ENCODE results near the gene MYBPH. TPM values are rescaled to one million over a fixed set of nuclear protein-coding genes. Genes with fewer than 3 reads are reported as not detected.

The MYBPH gene
- total RNA-seq, 2 donors from 2014 or later: not detected

GRCh38 chr1:203189951-203190352 lies 14.3 kb upstream of the MYBPH start:
- no peak for ATAC-seq
- peaks cover 14% of the 10 kb centered on the region for H3K4me1 ChIP-seq
- no peaks in the 10 kb centered on the region for H3K9me3 ChIP-seq
- intact Hi-C loops (cut with DNase I): no loop called here
- WGBS, 2 donors: 66 to 90% methylated on average over 7 of the region's 7 CpGs
- no peak overlapping the region for H3K4me3 ChIP-seq
- TF ChIP-seq POLR2A (IDR thresholded peaks at IDR 0.05): no peak
- no peak for TF ChIP-seq CTCF (IDR thresholded peaks at IDR 0.05)
- DNase-seq: no peak
- H3K27ac ChIP-seq: no peak overlapping the region
- H3K27me3 ChIP-seq: no peaks in the 10 kb centered on the region
- no peaks in the 10 kb centered on the region for H3K36me3 ChIP-seq (replicated peaks in 1 of 2; ENCODE audit: insufficient read depth in 1 of 2, low read depth in 2 of 2)

GRCh38 chr1:203188686-203189232 lies 13.1 kb upstream of the MYBPH start:
- Histone ChIP-seq H3K9me3 (no peaks in the 10 kb centered on the region), H3K27ac (no peak overlapping the region), H3K4me1 (peaks cover 14% of the 10 kb centered on the region), H3K36me3 (replicated peaks in 1 of 2; ENCODE audit: insufficient read depth in 1 of 2, low read depth in 2 of 2) (no peaks in the 10 kb centered on the region), H3K4me3 (no peak overlapping the region), H3K27me3 (no peaks in the 10 kb centered on the region)
- DNase-seq (no peak), ATAC-seq (no peak)
- 57 to 59% methylated on average over 4 of the region's 4 CpGs for WGBS, 2 donors
- TF ChIP-seq POLR2A (IDR thresholded peaks at IDR 0.05) (no peak), CTCF (IDR thresholded peaks at IDR 0.05) (no peak)
- intact Hi-C loops (cut with DNase I): no loop called here

GRCh38 chr1:203187689-203188264 lies 12.2 kb upstream of the MYBPH start:
- Histone ChIP-seq H3K4me1 (peaks cover 14% of the 10 kb centered on the region), H3K4me3 (no peak overlapping the region), H3K27me3 (no peaks in the 10 kb centered on the region), H3K27ac (peak overlapping the region in 3 of 4 donors; percentile 51 to 72 (median 54)), H3K9me3 (no peaks in the 10 kb centered on the region), H3K36me3 (replicated peaks in 1 of 2; ENCODE audit: insufficient read depth in 1 of 2, low read depth in 2 of 2) (no peaks in the 10 kb centered on the region)
- WGBS, 2 donors: 64 to 88% methylated on average over 3 of the region's 3 CpGs
- ATAC-seq: no peak
- intact Hi-C loops (cut with DNase I): no loop called here
- TF ChIP-seq CTCF (IDR thresholded peaks at IDR 0.05): no peak
- no peak for DNase-seq

GRCh38 chr1:203187304-203187685 lies 11.7 kb upstream of the MYBPH start:
- ATAC-seq: peak; percentile 6
- WGBS, 2 donors: 50 to 56% methylated on average over 7 of the region's 7 CpGs

More at GRCh38 chr1:203187304-203187685, 11.7 kb upstream of the MYBPH start:
- TF ChIP-seq POLR2A (IDR thresholded peaks at IDR 0.05) (no peak), CTCF (IDR thresholded peaks at IDR 0.05) (no peak)
- H3K27me3 ChIP-seq: no peaks in the 10 kb centered on the region
- no peak overlapping the region for H3K4me3 ChIP-seq
- H3K9me3 ChIP-seq: no peaks in the 10 kb centered on the region
- peak overlapping the region in 3 of 4 donors; percentile 51 to 72 (median 54) for H3K27ac ChIP-seq
- H3K36me3 ChIP-seq (replicated peaks in 1 of 2; ENCODE audit: insufficient read depth in 1 of 2, low read depth in 2 of 2): no peaks in the 10 kb centered on the region
- intact Hi-C loops (cut with DNase I): no loop called here
- DNase-seq: no peak
- peaks cover 14% of the 10 kb centered on the region for H3K4me1 ChIP-seq
